H1 (cell line): ENCODE measurements around the gene UGT1A7. TPM values are rescaled to one million over a fixed set of nuclear protein-coding genes. Genes with fewer than 3 reads are reported as not detected.

ENCODE experiments used
- CTCF ChIA-PET: fragments of 300-600 bp; sonication (Branson Sonifier 250); formaldehyde crosslinking; loops from one replicate; lab custom pipeline; 2021; ENCODE audit not compliant: partially characterized antibody; lab: Charles Lee
- POLR2A ChIA-PET: fragments of 300-600 bp; sonication (Branson Sonifier 250); formaldehyde crosslinking; loops from one replicate; lab custom pipeline; 2021; ENCODE audit warnings: inconsistent platforms; ENCODE audit not compliant: partially characterized antibody; lab: Charles Lee
- DNase-seq, 2 experiments: peaks; one replicate each; pipeline versions ENCODE4 v3.0.0 to v3.0.0-alpha.2; 2010 to 2022; ENCODE audit warnings: low spot score in 2 of 2, low read depth in 1 of 2, mixed read lengths in 1 of 2
- FAIRE-seq: peaks from 2 replicates; lab custom pipeline; 2011; peaks lifted over from hg19 to GRCh38; lab: Jason Lieb, UNC
- H2AFZ ChIP-seq: 2 replicates; pipeline ENCODE4 v1.8.1; 2012; ENCODE audit warnings: low read length, inconsistent platforms
- H2AK5ac ChIP-seq: 2 replicates; pipeline ENCODE4 v1.6.1; 2013; ENCODE audit warnings: low read depth, low read length
- H2BK120ac ChIP-seq: replicated peaks from 2 replicates; pipeline ENCODE3; 2013; ENCODE audit warnings: low read depth, low read length, inconsistent platforms
- H2BK12ac ChIP-seq: 2 replicates; pipeline ENCODE4 v1.6.1; 2013; ENCODE audit warnings: low read depth, low read length
- H2BK15ac ChIP-seq: 2 replicates; pipeline ENCODE4 v1.6.1; 2013; ENCODE audit warnings: low read length
- H2BK20ac ChIP-seq: 2 replicates; pipeline ENCODE4 v1.6.1; 2013; ENCODE audit warnings: low read length
- H2BK5ac ChIP-seq: 2 replicates; pipeline ENCODE4 v1.6.1; 2013; ENCODE audit warnings: low read depth, low read length
- H3K14ac ChIP-seq: 2 replicates; pipeline ENCODE4 v1.6.1; 2013; ENCODE audit warnings: inconsistent platforms; ENCODE audit not compliant: insufficient read length
- H3K18ac ChIP-seq: 2 replicates; pipeline ENCODE4 v1.6.1; 2013; ENCODE audit warnings: low read length; ENCODE audit errors: extremely low read depth
- H3K23ac ChIP-seq: 2 replicates; pipeline ENCODE4 v1.6.1; 2013; ENCODE audit warnings: inconsistent platforms; ENCODE audit not compliant: insufficient read length
- H3K23me2 ChIP-seq: 2 replicates; pipeline ENCODE4 v1.6.1; 2013; ENCODE audit warnings: low read depth, low read length
- H3K27ac ChIP-seq: 2 replicates; pipeline ENCODE4 v1.6.1; 2011; ENCODE audit warnings: low read depth, low read length, inconsistent platforms
- H3K27me3 ChIP-seq, 4 experiments: replicated peaks in 1 of 4; 1 replicate in 1 of 4; 2 replicates in 3 of 4; pipeline versions ENCODE4 v1.6.1 to v1.8.1; 2011 to 2013; ENCODE audit warnings: low read length in 3 of 4, mild to moderate bottlenecking in 3 of 4, inconsistent platforms in 2 of 4, mixed read lengths in 2 of 4, moderate library complexity in 1 of 4; ENCODE audit not compliant: control insufficient read depth in 3 of 4, insufficient read depth in 3 of 4; ENCODE audit errors: extremely low read depth in 1 of 4
- H3K36me3 ChIP-seq, 4 experiments: 2 replicates each; pipeline versions ENCODE4 v1.6.1 to v1.8.1; 2011 to 2013; ENCODE audit warnings: mild to moderate bottlenecking in 4 of 4, low read length in 3 of 4, moderate library complexity in 2 of 4, control low read depth in 1 of 4, inconsistent platforms in 1 of 4; ENCODE audit not compliant: insufficient read depth in 4 of 4, control insufficient read depth in 2 of 4
- H3K4ac ChIP-seq: replicated peaks from 2 replicates; pipeline ENCODE3; 2013; ENCODE audit warnings: low read length, low read depth, mixed read lengths, inconsistent platforms; ENCODE audit not compliant: insufficient read length
- H3K4me1 ChIP-seq, 4 experiments: replicated peaks in 1 of 4; 1 replicate in 1 of 4; 2 replicates in 3 of 4; pipeline versions ENCODE4 v1.6.1 to v1.8.1; 2011 to 2013; ENCODE audit warnings: low read length in 3 of 4, inconsistent platforms in 2 of 4, mixed read lengths in 1 of 4; ENCODE audit not compliant: insufficient read depth in 4 of 4, control insufficient read depth in 3 of 4
- H3K4me2 ChIP-seq, 2 experiments: 2 replicates each; pipeline versions ENCODE4 v1.6.1 to v1.8.1; 2011 to 2013; ENCODE audit warnings: low read depth in 2 of 2, low read length in 2 of 2, control low read depth in 1 of 2, inconsistent platforms in 1 of 2, mild to moderate bottlenecking in 1 of 2; ENCODE audit not compliant: insufficient read depth in 1 of 2
- H3K4me3 ChIP-seq, 4 experiments: fragments of 200-600, 300-600 bp in 1 of 4; sonication (generic), shearing (Covaris generic), sonication (Bioruptor Twin) in 1 of 4; 2 replicates each; pipeline versions ENCODE4 v1.5.1 to v1.8.1; 2011 to 2016; ENCODE audit warnings: low read length in 4 of 4, low read depth in 3 of 4, control low read depth in 2 of 4, inconsistent platforms in 2 of 4, mild to moderate bottlenecking in 2 of 4, mixed read lengths in 1 of 4, moderate library complexity in 1 of 4; ENCODE audit not compliant: insufficient read depth in 2 of 4; ENCODE audit errors: extremely low read depth in 1 of 4
- H3K56ac ChIP-seq: replicated peaks from 2 replicates; pipeline ENCODE3; 2013; ENCODE audit warnings: low read depth, mild to moderate bottlenecking, mixed read lengths, low read length, inconsistent platforms; ENCODE audit not compliant: insufficient read length
- H3K79me1 ChIP-seq: 2 replicates; pipeline ENCODE4 v1.6.1; 2013; ENCODE audit warnings: low read depth, low read length, control low read depth
- H3K79me2 ChIP-seq, 2 experiments: 2 replicates each; pipeline versions ENCODE4 v1.6.1 to v1.8.1; 2012 to 2013; ENCODE audit warnings: low read length in 2 of 2, mild to moderate bottlenecking in 2 of 2, inconsistent platforms in 1 of 2; ENCODE audit not compliant: insufficient read depth in 2 of 2, control insufficient read depth in 1 of 2
- H3K9ac ChIP-seq, 4 experiments: replicated peaks in 1 of 4; 1 replicate in 1 of 4; 2 replicates in 3 of 4; pipeline versions ENCODE4 v1.6.1 to v1.8.1; 2011 to 2013; ENCODE audit warnings: low read depth in 3 of 4, low read length in 3 of 4, control low read depth in 2 of 4, mild to moderate bottlenecking in 2 of 4, moderate library complexity in 2 of 4, inconsistent platforms in 1 of 4; ENCODE audit errors: extremely low read depth in 1 of 4
- H3K9me3 ChIP-seq, 2 experiments: 2 replicates each; pipeline versions ENCODE4 v1.6.1 to v1.8.1; 2012 to 2013; ENCODE audit warnings: mild to moderate bottlenecking in 2 of 2, moderate library complexity in 2 of 2, control low read depth in 1 of 2, inconsistent platforms in 1 of 2, low read depth in 1 of 2, low read length in 1 of 2, mixed read lengths in 1 of 2; ENCODE audit not compliant: insufficient read depth in 2 of 2
- H4K20me1 ChIP-seq, 2 experiments: replicated peaks in 1 of 2; 2 replicates each; pipeline versions ENCODE3 to v1.8.1; 2011 to 2013; ENCODE audit warnings: inconsistent platforms in 2 of 2, low read length in 2 of 2, mild to moderate bottlenecking in 1 of 2; ENCODE audit not compliant: insufficient read depth in 2 of 2, control insufficient read depth in 1 of 2
- H4K5ac ChIP-seq: 2 replicates; pipeline ENCODE4 v1.6.1; 2013; ENCODE audit warnings: low read length, low read depth, mixed read lengths, inconsistent platforms; ENCODE audit not compliant: insufficient read length
- H4K8ac ChIP-seq: 2 replicates; pipeline ENCODE4 v1.8.0; 2013; ENCODE audit warnings: mild to moderate bottlenecking, moderate library complexity, low read length, inconsistent platforms; ENCODE audit not compliant: insufficient read depth; ENCODE audit errors: extremely low read depth
- H4K91ac ChIP-seq: replicated peaks from 2 replicates; pipeline ENCODE3; 2013; ENCODE audit warnings: low read length, mixed read lengths, inconsistent platforms; ENCODE audit not compliant: insufficient read length
- CHD2 ChIP-seq: IDR thresholded peaks from 2 replicates; pipeline ENCODE4 v1.6.1; 2012; ENCODE audit warnings: low read length, improper control_type of control experiment
- CTCF ChIP-seq, 3 experiments: IDR thresholded peaks; 1 replicate in 2 of 3; 2 replicates in 1 of 3; pipeline versions ENCODE4 v1.5.1 to v1.6.1; 2011; ENCODE audit warnings: low read length in 3 of 3, mild to moderate bottlenecking in 3 of 3, inconsistent platforms in 2 of 3, low read depth in 1 of 3, moderate library complexity in 1 of 3; ENCODE audit not compliant: insufficient read depth in 1 of 3; ENCODE audit errors: control extremely low read depth in 1 of 3
- JUN ChIP-seq: IDR thresholded peaks from 2 replicates; pipeline ENCODE4 v1.6.1; 2011; ENCODE audit warnings: low read depth, mild to moderate bottlenecking, improper control_type of control experiment, low read length
- MAX ChIP-seq: IDR thresholded peaks from 2 replicates; pipeline ENCODE4 v1.6.1; 2012; ENCODE audit warnings: inconsistent platforms
- NANOG ChIP-seq: IDR thresholded peaks from 2 replicates; pipeline ENCODE4 v1.6.1; 2011; ENCODE audit warnings: low read length, low read depth, mild to moderate bottlenecking, inconsistent platforms; ENCODE audit not compliant: insufficient read depth, poor library complexity, severe bottlenecking
- SIX5 ChIP-seq: IDR thresholded peaks from 2 replicates; pipeline ENCODE4 v1.6.1; 2011; ENCODE audit warnings: mild to moderate bottlenecking, low read depth, low read length
- polyA plus RNA-seq, 7 experiments: library from polyadenylated mRNA; depleted of rRNA in 3 of 7; stranded (reverse) in 5 of 7; unstranded in 2 of 7; fragments of >200 nt in 5 of 7; fragments of 200-250 nt in 2 of 7; gene quantifications; 1 replicate in 5 of 7; 2 replicates in 1 of 7; 4 replicates in 1 of 7; pipeline versions ENCODE4 v1.2.1 to v1.2.3, GENCODE V29; 2011 to 2013; ENCODE audit warnings: missing spikeins in 2 of 7, mixed read lengths in 2 of 7
- total RNA-seq: library from RNA; stranded (reverse); fragmentation: NEBNext Ultra II Directional; extraction: Animal tissue kit (Norgen Biotek cat#: 25700); gene quantifications from 2 replicates; pipeline ENCODE4 v1.2.1, GENCODE V29; 2021

The UGT1A7 gene
- total and polyA plus RNA-seq, 2 of the 8 experiments (the other 6 are each of a cell fraction or from before 2014, with no cell fraction given), result not detected

GRCh38 chr2:233639860-233640259 lies 41.8 kb upstream of the UGT1A7 start:
- no peak for FAIRE-seq
- TF ChIP-seq SIX5 (no peak), MAX (no peak), NANOG (no peak), CHD2 (no peak), CTCF (IDR thresholded peaks at IDR 0.05; ENCODE audit: control extremely low read depth in 1 of 3, insufficient read depth in 1 of 3, low read depth in 1 of 3, low read length in 3 of 3) (no peak), JUN (no peak)

More at GRCh38 chr2:233639860-233640259, 41.8 kb upstream of the UGT1A7 start:
- ChIA-PET CTCF (no interaction called here), POLR2A (no interaction called here)
- no peak for DNase-seq
- Histone ChIP-seq H2AFZ (no peak overlapping the region), H2BK20ac (no peak overlapping the region), H3K23me2 (no peaks in the 10 kb centered on the region), H3K36me3 (no peaks in the 10 kb centered on the region), H4K20me1 (no peaks in the 10 kb centered on the region), H2BK15ac (no peak overlapping the region), H4K5ac (no peak overlapping the region), H4K91ac (no peak overlapping the region), H2BK5ac (no peak overlapping the region), H2BK12ac (no peak overlapping the region), H3K27me3 (no peaks in the 10 kb centered on the region), H3K79me2 (no peaks in the 10 kb centered on the region), H3K14ac (no peak overlapping the region), H3K9ac (no peak overlapping the region), H2BK120ac (no peak overlapping the region), H3K4me2 (no peak overlapping the region), H3K4ac (no peak overlapping the region), H3K4me3 (no peak overlapping the region), H3K23ac (no peak overlapping the region), H4K8ac (no peak overlapping the region), H3K9me3 (peaks cover 0 to 3% of the 10 kb centered on the region in 2 experiments; a peak in 3 of 4 replicates), H3K79me1 (no peaks in the 10 kb centered on the region), H2AK5ac (no peak overlapping the region), H3K18ac (no peak overlapping the region), H3K56ac (no peak overlapping the region), H3K27ac (no peak overlapping the region), H3K4me1 (no peaks in the 10 kb centered on the region)
